MV-4-11 (cell line): Measurements from ENCODE around the gene FECH.

ENCODE experiments used
- DNase-seq: peaks from one replicate; lab custom pipeline; 2025; lab: John Stamatoyannopoulos, UW

Gene FECH

DNA sequence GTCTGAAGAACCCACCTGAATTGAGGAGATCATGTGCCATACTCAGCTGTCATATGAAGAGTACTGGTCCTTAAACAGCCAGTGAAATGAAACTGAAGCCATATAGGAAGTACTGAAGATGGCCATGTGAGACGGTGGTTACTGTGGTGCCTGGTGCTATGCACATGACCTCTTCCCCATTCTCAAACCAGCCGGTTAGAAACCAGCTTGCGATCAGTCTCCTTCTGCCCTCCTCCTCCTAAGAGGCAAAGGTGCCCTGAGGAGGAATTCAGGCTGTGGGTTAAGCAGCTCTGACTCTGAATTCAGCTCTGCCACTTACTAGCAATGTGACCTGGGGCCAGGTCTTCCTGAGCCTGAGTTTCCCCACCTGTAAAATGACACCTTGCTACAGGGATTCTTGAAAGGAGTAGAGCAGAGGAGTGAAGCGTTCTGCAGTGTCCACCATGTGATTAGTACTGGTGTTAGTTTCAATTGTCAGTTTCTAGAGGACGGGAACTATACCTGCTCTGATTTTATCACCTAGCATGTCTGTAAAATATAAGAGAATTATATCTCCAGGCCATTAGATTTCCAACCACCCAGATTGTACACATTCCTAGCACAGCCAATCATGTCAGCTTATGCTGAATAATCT, 5.1 kb downstream of the FECH start:
- DNase-seq, result peak; percentile 92

DNA sequence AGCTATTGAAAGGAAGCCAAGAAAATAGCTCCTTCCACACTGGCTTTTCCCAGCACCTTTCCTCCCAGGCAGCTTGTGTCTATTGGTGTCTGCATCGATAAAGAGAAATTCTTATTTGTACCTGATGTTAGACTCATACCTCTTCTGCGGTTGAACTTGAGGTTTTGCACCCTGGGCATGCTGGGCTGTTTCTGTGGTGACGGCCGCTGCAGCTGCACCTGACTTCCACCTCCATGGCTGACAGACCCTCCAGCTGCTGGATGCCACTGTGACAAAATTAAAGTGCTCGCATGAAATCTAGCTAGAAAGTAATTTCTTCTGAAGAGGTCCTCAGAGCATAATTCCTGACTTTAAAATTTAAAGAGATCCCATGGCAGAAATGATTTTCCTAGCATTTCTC, 6.6 kb downstream of the FECH start:
- no peak for DNase-seq

DNA sequence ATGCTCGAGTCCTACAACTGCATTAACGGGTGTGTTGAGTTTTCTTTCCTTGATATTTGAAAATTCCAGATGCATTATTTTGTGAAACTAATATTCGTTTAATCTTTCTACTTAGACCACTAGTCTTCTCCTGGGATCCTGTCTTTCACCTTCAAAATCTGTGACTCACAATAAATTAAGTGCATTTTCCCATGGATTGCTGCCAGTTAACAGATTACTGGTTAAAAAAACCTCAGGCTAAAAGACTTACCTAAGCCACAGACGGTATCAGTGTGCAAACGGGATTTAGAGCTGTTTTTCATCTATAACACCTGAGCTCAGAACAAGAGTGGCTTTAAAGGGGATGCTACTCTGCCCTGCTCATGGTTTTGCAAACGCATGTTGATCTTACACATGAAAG, 10.2 kb downstream of the FECH start:
- no peak for DNase-seq

DNA sequence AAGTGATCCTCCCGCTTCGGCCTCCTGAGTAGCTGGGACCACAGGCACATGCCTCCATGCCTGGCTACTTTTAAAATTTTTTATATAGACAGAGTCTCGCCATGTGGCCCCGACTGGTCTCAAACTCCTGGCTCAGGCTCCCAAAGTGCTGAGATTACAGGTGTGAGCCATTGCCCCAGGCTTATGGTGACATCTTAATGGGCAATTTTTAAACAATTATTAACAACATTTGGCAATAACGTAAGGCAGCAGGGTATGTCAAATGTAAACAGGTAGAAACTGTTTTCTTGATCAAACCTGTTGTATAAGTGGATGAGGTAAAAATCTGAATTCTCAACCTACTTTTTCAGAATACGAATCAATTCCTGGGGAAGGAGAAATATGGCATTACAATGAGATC, 11.0 kb downstream of the FECH start:
- DNase-seq, result no peak

DNA sequence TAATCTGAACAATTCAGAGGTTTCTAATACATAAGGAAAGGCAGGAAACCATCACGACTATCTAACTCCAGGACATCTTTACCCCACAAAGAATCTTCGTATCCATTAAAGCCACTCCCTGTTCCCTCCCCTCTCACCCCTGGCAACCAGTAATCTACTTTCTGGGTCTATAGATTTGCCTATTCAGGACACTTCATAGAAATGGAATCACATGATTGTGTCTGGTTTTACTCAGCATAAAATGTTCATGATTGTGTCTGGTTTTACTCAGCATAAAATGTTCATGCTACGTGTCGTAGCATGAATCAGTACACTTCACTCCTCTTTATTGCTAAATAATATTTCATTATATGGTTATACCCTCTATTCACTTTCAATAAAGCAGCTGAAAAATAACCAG, 11.6 kb downstream of the FECH start:
- DNase-seq, result no peak

DNA sequence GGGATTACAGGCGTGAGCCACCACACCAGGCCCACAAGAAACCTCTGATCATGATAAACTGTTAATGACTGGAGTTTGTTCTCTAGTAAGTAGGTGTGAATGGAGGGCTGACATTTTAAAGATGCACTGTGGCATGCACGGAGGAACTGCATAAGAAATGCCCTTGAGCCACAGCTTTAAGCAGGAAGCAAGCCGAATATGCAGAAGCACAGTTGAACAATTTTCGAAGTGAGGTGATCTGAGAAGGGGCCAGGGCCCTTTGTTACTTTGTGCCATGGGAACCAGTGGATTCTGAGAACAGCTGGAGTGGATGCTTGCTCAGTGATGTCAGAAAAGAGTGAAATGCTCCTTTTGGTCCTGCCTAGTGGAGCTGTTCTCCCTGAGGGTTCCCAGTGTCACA, 16.3 kb downstream of the FECH start:
- no peak for DNase-seq

DNA sequence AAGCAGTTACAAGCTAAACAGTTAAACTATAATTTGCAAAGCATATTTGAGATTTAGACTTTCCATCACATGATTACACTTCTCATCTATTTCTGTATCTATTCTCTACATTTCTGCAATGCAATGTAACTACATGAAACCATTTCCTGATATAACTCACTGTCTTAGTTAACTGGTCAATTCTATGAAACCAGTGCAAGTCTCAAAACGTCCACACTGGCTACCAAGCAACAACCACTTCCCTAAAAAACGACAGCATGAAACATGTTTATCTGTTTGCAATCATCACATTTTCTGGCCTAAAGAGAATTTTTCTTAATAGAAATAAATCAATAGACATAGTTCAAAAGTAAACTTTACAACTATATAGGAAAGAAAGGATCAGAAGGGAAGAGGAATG, 17.4 kb downstream of the FECH start:
- peak; percentile 73 for DNase-seq

DNA sequence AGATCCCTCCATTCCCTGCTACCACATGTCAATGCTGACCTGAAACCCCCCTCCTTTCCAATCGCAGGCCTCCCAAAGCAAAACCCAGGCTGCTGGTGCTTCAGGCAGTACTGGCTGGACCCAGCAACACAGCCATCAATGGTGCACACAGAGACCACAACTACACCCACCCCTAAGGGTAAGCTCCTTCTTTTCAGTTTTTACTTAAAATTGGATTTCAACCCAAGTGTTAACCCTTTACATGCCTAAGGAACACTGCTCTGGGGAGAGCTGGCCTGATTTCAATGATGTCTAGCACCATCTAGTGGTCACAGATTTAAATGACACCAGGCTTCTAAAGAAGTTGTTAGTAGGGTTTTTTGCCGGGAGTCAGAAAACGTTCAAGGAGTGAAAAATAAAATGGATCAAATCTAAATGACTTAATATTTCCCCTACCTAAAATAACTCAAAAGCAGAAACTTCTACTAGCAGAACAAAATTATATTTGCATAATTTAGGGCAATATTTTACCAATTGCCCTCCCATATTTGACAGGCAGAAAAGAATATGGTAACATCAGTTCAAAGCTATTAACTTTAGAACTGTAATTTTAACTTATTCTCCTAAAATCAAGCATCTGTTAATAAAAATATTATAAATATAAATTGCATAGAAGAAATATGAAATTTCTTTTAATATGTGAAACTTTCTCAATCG, 24.6 kb downstream of the FECH start:
- peak; percentile 63 for DNase-seq

DNA sequence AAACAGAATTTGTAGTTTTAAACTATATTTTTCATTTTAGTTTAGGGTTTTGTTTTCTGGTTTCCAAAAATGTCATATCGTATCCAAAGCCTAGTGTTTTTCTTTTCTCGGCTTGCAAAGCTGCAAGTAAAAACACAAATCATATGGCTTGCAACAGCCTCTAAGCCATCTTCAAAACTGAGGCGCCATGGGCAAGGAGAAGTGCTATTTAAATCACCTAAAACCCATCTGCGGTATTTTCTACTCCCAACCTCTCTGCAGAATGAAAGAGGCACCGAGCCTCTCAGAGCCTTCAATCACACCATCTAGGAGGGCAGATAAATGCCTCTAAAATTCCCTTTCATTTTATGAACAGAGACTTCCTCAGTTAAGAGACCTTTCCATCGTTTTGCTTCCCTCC, 25.2 kb downstream of the FECH start:
- DNase-seq, result peak; percentile 18

DNA sequence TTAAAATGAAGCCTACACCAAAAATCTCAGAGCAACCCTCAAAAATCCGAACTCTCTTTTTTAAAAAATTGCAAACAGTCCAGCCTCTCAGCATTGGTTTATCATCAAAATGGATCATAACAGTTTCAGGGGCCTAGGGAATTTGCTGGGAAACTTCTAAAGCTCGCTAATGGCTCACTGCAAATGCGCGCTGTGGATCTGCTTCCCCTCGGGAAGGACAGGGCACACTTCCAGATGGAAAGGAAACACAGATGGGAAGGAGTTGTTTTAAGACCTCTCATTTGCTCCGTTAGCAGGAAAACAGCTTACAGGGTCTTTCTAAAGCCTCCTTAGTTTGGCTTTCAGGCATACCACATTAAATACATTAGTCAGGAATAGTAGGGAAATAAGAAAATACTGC, 27.2 kb downstream of the FECH start:
- DNase-seq, result no peak

DNA sequence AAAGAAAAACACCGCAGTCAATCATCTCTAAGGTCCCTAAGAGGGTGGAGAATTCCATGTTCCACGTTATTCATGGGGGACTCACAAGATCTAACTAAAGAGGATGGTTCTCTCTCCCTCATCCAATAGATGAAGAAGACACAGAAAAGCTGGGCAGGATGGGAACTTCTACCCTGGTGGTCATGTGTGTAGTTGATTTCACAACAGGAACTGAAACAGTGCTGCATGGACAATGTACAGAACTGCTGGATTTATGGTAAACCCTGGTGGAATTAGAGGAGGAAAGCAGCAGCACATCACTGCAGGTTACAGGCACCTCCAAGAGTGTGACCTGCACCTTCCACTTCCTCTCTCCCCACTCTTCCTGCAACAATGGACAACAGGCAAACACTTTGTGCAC, 31.4 kb downstream of the FECH start:
- DNase-seq, result peak; percentile 79

DNA sequence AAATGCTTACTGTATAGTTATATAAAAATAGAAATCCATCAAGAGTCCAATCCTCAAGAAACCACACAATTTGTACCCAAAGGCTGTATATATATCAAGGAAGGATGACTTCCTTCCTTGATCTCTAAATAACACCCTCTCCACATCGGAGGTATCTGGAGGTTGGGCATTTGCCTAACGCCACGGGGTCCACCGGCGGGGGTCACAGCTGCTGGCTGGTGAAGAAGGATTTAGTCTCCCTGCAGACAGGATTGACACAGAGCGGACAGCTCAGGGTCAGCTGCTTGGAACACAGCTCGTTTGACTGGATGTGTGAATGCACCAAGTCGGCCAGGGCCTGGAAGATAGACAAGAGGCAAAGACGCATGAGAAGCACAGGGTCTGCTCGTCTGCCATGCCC, 36.0 kb downstream of the FECH start:
- no peak for DNase-seq

DNA sequence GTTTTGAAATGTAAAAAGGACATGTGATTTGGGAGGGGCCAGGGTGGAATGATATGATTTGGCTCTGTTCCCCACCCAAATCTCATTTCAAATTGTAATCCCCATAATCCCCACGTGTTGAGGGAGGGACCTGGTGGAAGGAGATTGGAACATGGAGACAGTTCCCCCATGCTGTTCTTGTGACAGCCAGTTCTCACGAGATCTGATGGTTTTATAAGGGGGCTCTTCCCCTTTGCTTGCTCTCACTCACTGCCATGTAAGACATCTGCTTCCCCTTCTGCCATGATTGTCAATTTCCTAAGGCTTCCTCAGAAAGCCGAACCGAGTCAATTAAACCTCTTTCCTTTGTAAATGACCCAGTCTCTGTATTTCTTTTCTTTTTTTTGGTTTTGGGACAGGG, 39.2 kb downstream of the FECH start:
- peak; percentile 57 for DNase-seq

DNA sequence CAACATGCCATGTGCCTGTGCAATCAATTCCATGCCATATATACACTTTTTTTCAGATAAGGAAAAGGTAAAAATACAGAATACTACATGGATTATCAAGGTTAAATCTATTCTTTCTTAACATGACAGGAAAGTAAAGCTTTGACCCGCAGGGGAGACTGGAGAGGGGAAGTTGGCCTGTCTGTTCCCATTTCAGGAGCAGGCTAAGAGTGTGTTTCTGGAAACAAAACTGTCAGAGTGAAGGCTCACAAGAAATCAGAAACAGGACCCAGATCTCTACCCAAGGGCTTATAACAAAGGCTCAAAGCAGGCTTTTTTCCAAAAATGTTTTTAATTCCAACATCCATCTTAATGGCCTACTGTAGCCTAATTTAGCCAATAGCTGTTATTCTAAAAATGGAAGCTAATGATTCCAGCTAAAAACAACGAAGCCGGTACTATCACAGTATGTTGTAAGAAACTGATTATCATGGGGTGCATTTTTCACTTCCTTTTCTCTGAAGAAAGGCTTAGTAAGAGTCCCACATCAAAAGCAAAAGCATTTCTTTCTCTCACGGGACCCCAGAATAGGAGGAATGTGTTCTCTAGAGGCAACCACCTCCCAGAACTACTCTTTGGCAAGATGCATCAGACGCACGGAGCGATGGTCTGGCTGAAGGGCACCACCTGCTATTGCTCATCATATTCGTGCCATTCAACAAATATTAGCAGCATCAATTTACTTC, 41.4 kb downstream of the FECH start:
- peak; percentile 93 for DNase-seq

DNA sequence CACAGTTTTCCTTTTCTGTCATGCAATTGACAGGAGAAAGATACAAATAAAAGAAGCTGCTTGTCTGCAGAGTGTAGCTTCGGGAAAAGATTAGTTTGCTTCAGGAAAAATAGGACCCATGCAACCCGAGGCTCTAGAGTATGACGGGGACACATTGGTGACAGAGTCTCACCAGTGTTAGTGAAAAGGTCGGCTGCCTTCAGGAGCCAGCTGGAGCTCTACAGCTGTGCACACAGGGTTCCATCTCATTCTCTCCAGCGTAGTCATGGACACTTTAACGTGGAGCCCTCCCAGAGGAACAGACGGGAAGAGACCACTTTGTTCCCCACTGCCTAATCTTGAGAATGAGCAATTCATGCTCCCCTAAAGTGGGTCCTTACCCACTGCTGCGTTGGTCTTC, 42.9 kb downstream of the FECH start:
- DNase-seq, result no peak

DNA sequence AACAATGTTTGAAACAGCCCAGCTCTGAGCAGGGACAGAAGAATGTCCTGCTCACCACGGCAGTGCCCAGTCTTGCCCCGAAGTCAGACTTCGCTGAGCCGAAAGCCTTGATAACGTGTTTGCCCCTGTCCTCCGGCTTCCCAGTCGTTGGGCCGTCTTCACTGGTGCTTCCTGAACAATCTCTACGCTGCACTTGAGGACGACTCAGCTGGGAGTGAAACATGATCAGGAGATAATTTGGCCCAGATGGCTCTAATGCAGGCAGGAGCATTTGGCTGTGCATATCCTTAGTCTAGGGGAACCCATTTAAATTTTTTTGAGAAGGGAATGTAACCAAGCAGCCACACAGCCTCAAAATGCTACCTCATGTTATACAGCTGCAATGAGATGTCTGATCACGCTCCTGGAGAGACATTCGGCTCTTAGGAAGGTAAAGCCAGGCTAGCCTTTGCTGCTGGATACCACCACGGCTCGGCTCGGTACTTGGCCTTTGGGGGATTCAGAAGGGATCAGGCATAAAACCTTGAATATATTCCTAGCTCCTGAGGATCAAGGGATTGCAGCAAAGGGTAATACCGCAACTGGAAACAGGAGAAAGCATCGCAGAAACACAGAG, 43.6 kb downstream of the FECH start:
- DNase-seq, result no peak

DNA sequence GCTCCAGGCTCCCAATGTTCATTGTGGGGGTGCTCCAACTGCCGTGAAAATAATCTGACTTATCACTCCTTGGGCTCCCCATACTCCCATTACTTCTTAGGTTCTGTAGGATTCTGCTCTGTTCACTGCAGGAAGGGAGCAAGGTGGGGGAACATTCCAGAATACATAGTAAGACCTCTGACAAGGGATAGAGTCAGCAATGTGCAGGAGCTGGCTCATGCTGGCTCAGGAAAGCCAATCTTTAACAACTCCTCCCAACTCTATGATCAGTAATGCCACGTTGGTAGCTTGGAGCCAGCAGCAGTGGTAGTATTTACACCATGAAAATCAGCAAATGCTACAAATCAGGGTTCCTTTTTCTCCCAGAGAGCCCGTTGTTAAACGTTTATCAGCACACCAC, 44.4 kb downstream of the FECH start:
- no peak for DNase-seq

DNA sequence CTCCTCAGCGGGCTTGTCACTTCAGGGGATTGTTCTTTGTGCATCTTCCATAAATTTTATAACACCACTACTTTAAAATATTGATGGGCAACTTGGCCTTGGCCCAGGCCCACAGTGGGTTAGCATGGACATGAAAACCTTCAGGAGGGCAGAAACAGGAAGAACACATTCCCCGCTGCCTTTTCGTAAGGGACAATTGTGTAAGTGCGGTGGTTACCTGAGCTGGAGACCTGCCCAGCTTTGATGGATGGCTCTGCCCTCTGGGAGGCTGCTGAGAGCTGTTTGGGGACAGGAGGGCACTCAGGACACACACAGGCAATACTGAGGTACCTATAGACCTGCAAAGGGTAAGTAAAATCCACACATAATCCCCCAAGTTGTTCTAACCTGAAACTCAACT, 46.8 kb downstream of the FECH start:
- no peak for DNase-seq

DNA sequence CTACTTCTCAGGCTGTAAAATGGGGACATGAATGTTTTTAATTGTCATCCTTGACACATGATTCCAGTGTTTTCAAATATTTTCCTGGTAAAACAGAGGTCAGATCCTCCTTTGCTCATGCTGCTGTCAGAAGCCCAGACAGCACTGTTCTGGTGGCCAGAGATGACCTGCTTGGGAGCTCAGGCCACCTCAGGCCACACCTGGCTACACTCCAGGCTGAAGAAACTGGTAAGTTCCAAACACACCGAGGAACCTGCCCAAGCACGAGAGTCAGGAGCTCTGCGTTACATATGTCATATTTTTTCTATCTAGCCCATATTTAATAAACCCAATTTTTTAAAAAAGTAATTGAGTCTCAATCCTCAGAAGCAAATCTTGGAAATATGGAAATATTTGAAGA, 47.9 kb downstream of the FECH start:
- no peak for DNase-seq

DNA sequence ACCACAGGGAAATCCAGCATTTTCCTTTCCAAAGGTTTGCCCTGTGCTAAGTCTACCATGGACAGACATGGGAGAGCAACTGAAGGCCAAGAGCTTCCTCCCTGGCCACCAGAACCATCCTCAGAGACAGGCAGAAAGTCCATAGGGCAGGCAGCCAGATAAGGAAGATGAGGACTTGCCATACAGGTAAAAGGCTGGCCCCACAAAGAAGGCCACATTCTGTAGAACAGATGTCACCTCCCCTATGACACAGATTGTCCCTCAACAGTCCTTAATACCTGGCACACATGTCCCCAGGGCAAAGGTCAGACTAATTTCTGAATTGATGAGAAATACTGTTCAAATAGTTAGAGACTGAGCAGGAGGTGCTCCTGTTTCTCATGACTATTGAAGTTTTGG, 52.0 kb downstream of the FECH start:
- DNase-seq, result no peak

DNA sequence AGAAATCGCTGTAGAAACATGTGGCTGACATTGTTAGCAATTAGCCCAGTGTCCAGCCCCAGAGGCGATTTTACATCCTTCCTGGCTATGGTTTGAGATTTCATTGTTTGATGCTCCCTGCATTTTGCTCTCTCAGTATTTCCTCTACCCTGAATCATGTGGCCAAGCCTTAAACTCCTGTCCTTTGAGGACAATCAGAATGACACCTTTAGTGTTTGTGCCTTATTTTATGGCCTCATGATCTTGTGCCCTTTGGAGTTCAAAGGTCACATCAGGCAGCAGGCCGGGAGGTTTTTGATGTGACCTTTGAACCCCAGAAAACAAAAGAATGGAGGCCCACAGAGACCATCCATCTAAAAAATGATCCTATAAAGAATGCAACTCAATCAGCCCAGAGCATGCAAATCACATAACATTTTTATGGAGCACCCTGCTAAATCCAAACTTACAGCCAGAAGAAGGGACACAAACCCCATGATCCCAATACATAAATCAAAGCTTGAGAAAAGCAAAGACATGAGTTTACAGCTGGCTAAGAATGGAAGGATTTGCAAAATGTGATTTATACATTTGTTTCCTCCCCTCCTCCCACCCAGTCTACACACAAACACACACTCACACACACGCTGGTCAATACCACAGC, 52.5 kb downstream of the FECH start:
- DNase-seq, result no peak

DNA sequence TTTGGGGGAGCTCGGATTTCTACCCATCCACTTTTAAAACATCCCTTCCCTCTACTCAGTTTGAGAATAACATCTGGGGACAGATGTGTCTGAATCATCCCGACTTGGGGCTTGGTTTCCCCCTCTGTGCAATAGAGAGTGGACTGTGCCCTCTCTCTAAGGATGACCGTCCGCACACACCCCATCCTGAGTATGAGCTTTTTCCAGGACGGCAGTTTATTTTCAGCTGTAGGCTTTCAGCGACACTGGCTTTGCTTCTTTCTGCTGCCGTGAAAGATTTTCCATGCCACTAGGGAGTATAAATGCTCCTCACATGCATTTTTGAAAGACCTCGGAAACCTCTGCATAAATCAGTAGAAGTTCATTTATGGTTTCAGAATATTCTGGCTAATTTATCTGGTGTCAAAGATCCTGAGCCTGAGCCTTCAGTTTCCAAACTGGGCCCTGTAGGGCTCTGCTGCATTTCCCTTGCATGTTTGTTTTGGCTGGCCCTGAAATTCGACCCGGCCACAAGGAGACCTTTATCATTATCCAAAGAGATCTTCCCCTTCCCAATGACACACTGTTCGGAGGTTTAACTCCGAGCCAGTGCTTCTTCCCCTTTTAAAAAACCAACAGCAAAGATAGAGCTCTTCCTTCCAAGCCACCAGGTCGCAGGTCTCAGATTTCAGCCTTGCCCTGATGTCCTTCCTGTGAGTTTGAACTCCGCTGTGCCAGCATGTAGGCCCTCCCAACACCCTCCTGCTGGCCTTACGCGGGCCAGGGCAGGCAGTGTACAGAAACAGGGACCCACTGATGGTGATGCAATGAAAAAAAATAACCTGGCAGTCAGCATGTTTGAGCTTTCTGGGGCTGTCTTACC, 53.3 kb downstream of the FECH start:
- DNase-seq, result peak; percentile 71
